Endothelial cell (in vitro differentiated cells): ENCODE measurements around the gene B4GALNT2. TPM values are rescaled to one million over a fixed set of nuclear protein-coding genes. Genes with fewer than 3 reads are reported as not detected.
A peak's percentile ranks its signal among the peaks of the same experiment; 100 is the strongest.

Experiments used
- DNase-seq: peaks from one replicate; pipeline ENCODE4 v3.0.0; 2021; ENCODE audit warnings: low spot score
- H3K27ac Mint-ChIP-seq: one replicate; pipeline ENCODE4 v1.8.0; 2021; ENCODE audit warnings: mixed read lengths, inconsistent platforms; ENCODE audit not compliant: unreplicated experiment
- H3K27me3 Mint-ChIP-seq: one replicate; pipeline ENCODE4 v1.8.0; 2021; ENCODE audit warnings: mild to moderate bottlenecking, moderate library complexity, mixed read lengths, inconsistent platforms; ENCODE audit not compliant: unreplicated experiment
- H3K36me3 Mint-ChIP-seq: one replicate; pipeline ENCODE4 v1.8.0; 2021; ENCODE audit warnings: mild to moderate bottlenecking, low read depth, mixed read lengths, inconsistent platforms; ENCODE audit not compliant: unreplicated experiment
- H3K4me1 Mint-ChIP-seq: one replicate; pipeline ENCODE4 v1.8.0; 2021; ENCODE audit warnings: mild to moderate bottlenecking, mixed read lengths, inconsistent platforms; ENCODE audit not compliant: unreplicated experiment
- H3K4me3 Mint-ChIP-seq: one replicate; pipeline ENCODE4 v1.8.0; 2021; ENCODE audit warnings: mild to moderate bottlenecking, mixed read lengths, inconsistent platforms; ENCODE audit not compliant: unreplicated experiment
- H3K9me3 Mint-ChIP-seq: one replicate; pipeline ENCODE4 v1.8.0; 2021; ENCODE audit warnings: mixed read lengths, inconsistent platforms; ENCODE audit not compliant: unreplicated experiment
- CTCF ChIP-seq: fragments of 200-600 bp; sonication (generic); IDR thresholded peaks from one replicate; pipeline ENCODE4 v1.5.0; 2021; ENCODE audit warnings: antibody characterized with exemption; ENCODE audit not compliant: unreplicated experiment
- total RNA-seq: library from RNA; stranded (reverse); fragmentation: NEBNext Ultra II Directional; extraction: Animal tissue kit (Norgen Biotek cat#: 25700); gene quantifications from one replicate; pipeline ENCODE4 v1.2.1, GENCODE V29; 2021; ENCODE audit not compliant: unreplicated experiment

The B4GALNT2 gene
- total RNA-seq, 1 donor from 2014 or later = not detected

GRCh38 chr17:49223517-49224197 is 91.1 kb downstream of the B4GALNT2 start:
- peak; percentile 78 for DNase-seq
- Mint-ChIP-seq H3K4me1 (peaks cover 14% of the 10 kb centered on the region), H3K27me3 (peaks cover 19% of the 10 kb centered on the region), H3K27ac (peak overlapping the region; percentile 72), H3K36me3 (peaks cover 13% of the 10 kb centered on the region), H3K4me3 (peak overlapping the region; percentile 60), H3K9me3 (no peaks in the 10 kb centered on the region)
- TF ChIP-seq CTCF = peak; percentile 94

- Mint-ChIP-seq H3K4me1 (peaks cover 11% of the 10 kb centered on the region), H3K36me3 (peaks cover 10% of the 10 kb centered on the region), H3K27ac (no peak overlapping the region), H3K4me3 (no peak overlapping the region), H3K27me3 (peaks cover 23% of the 10 kb centered on the region), H3K9me3 (no peaks in the 10 kb centered on the region)
- no peak for TF ChIP-seq CTCF
- peak; percentile 40 for DNase-seq
These were observed 91.8 kb downstream of the B4GALNT2 start for GRCh38 chr17:49224198-49224996.

GRCh38 chr17:49224997-49225337 is 92.4 kb downstream of the B4GALNT2 start:
- Mint-ChIP-seq H3K27ac (no peak overlapping the region), H3K4me3 (no peak overlapping the region), H3K9me3 (no peaks in the 10 kb centered on the region), H3K4me1 (peaks cover 11% of the 10 kb centered on the region), H3K36me3 (peaks cover 13% of the 10 kb centered on the region), H3K27me3 (peaks cover 26% of the 10 kb centered on the region)
- DNase-seq = no peak
- TF ChIP-seq CTCF = no peak

- no peak for DNase-seq
- Mint-ChIP-seq H3K27me3 (peaks cover 24% of the 10 kb centered on the region), H3K4me3 (no peak overlapping the region), H3K36me3 (peaks cover 9% of the 10 kb centered on the region), H3K27ac (no peak overlapping the region), H3K4me1 (peaks cover 11% of the 10 kb centered on the region), H3K9me3 (no peaks in the 10 kb centered on the region)
- no peak for TF ChIP-seq CTCF
These were observed 93.1 kb downstream of the B4GALNT2 start for GRCh38 chr17:49225554-49226236.

Other genes starting within 250 kb of the B4GALNT2 start
- gene ATP5MC1, start 240.0 kb upstream of the B4GALNT2 start, total RNA-seq = 36.7 TPM
- gene UBE2Z, start 224.4 kb upstream of the B4GALNT2 start, total RNA-seq = 81.8 TPM
- 149 TPM for gene SNF8, start 187.9 kb upstream of the B4GALNT2 start, total RNA-seq
- not detected for gene GIP, start 164.2 kb upstream of the B4GALNT2 start, total RNA-seq
- 298 TPM for gene IGF2BP1, start 135.4 kb upstream of the B4GALNT2 start, total RNA-seq
- gene GNGT2, start 77.8 kb downstream of the B4GALNT2 start, total RNA-seq = 2.1 TPM
- gene ABI3, start 77.9 kb downstream of the B4GALNT2 start, total RNA-seq = 15.7 TPM
- gene PHOSPHO1, start 98.0 kb downstream of the B4GALNT2 start, total RNA-seq = not detected
- gene ZNF652, start 229.5 kb downstream of the B4GALNT2 start, total RNA-seq = 36.0 TPM